Sigmoid colon (tissue), 7 donors: Measurements from ENCODE around the gene TOX2. TPM values are rescaled to one million over a fixed set of nuclear protein-coding genes. Genes with fewer than 3 reads are reported as not detected.

Experiments
- DNase-seq: peaks from one replicate; pipeline ENCODE4 v3.0.0-alpha.2; 2019
- H3K27ac ChIP-seq, 4 donors: fragments of 200-600 bp; sonication (generic); one replicate each; pipeline ENCODE4 v1.5.1; 2016 to 2019; ENCODE audit warnings: mild to moderate bottlenecking in 1 of 4
- H3K27me3 ChIP-seq, 3 donors: fragments of 200-600 bp; sonication (generic); one replicate each; pipeline ENCODE4 v1.5.1; 2019; ENCODE audit warnings: mild to moderate bottlenecking in 1 of 3
- H3K36me3 ChIP-seq, 4 donors: fragments of 200-600 bp; sonication (generic); one replicate each; pipeline ENCODE4 v1.5.1; 2016 to 2019
- H3K4me1 ChIP-seq, 4 donors: fragments of 200-600 bp; sonication (generic); one replicate each; pipeline ENCODE4 v1.5.1; 2017 to 2019
- H3K4me3 ChIP-seq, 4 donors: fragments of 200-600 bp; sonication (generic); one replicate each; pipeline ENCODE4 v1.5.1; 2017 to 2019; ENCODE audit warnings: mild to moderate bottlenecking in 2 of 4, moderate library complexity in 1 of 4
- H3K9me3 ChIP-seq, 4 donors: fragments of 200-600 bp in 3 of 4; sonication (generic) in 3 of 4; one replicate each; pipeline versions ENCODE4 v1.5.1 to v1.6.1; 2013 to 2019
- CTCF ChIP-seq, 4 experiments: fragments of 450-650 bp in 3 of 4; fragments of 200-600 bp in 1 of 4; IDR thresholded peaks; one replicate each; pipeline ENCODE4 v1.5.1; 2016 to 2019; ENCODE audit warnings: antibody characterized with exemption in 4 of 4, mild to moderate bottlenecking in 3 of 4, moderate library complexity in 2 of 4
- EP300 ChIP-seq, 4 donors: sonication (generic); formaldehyde crosslinking; IDR thresholded peaks; one replicate each; pipeline ENCODE4 v1.6.1; 2017; ENCODE audit warnings: antibody characterized with exemption in 4 of 4
- POLR2A ChIP-seq, 2 donors: fragments of 450-650 bp; IDR thresholded peaks; one replicate each; pipeline ENCODE4 v1.6.1; 2016; ENCODE audit warnings: antibody characterized with exemption in 2 of 2, mild to moderate bottlenecking in 2 of 2, moderate library complexity in 2 of 2
- POLR2AphosphoS5 ChIP-seq, 4 donors: sonication (generic); formaldehyde crosslinking; IDR thresholded peaks; one replicate each; pipeline ENCODE4 v1.6.1; 2017; ENCODE audit warnings: antibody characterized with exemption in 4 of 4
- WGBS, 2 donors: extraction: QIAGEN DNeasy Blood & Tissue Kit; methylation state at CpG; one replicate each; pipeline ENCODE4 v1.1.7; 2013; 5-methylcytosine and 5-hydroxymethylcytosine counted together
- intact Hi-C: fragments of 100-400 bp; cut with DNase I; formaldehyde crosslinking; loops from one replicate; pipeline ENCODE4 v1.15.1; 2023
- polyA plus RNA-seq, 3 donors: library from polyadenylated mRNA; stranded (reverse); fragments of 200-250 nt; gene quantifications; one replicate each; pipeline ENCODE4 v1.2.3, GENCODE V29; 2013
- total RNA-seq, 4 donors: library from RNA; depleted of rRNA; stranded (reverse); fragments of >200 nt; gene quantifications; one replicate each; pipeline ENCODE4 v1.1.0, GENCODE V29; 2016
- donor health status: healthy with polysubstance abuse.
- donor health status: Bipolar disorder and iron deficiency.
- donor health status: healthy.

TOX2 gene
- total and polyA plus RNA-seq, 7 donors, result 0.27 to 8.1 (median 1.7) TPM

- WGBS, 2 donors, result 89% methylated on average over 6 of the region's 6 CpGs
- Histone ChIP-seq H3K4me1 (peaks cover 0 to 6% (median 3%) of the 10 kb centered on the region in 4 donors), H3K9me3 (no peaks in the 10 kb centered on the region), H3K27me3 (no peaks in the 10 kb centered on the region), H3K4me3 (no peak overlapping the region), H3K27ac (no peak overlapping the region), H3K36me3 (no peaks in the 10 kb centered on the region)
- intact Hi-C loops, result no loop called here
- no peak for TF ChIP-seq CTCF (IDR thresholded peaks at IDR 0.05)
- no peak for TF ChIP-seq EP300 (IDR thresholded peaks at IDR 0.05)
- TF ChIP-seq POLR2AphosphoS5 (IDR thresholded peaks at IDR 0.05), result no peak
- TF ChIP-seq POLR2A (IDR thresholded peaks at IDR 0.05), result no peak
- DNase-seq, result no peak
Measured at GRCh38 chr20:43944653-43945235, 30.1 kb downstream of the TOX2 start.

GRCh38 chr20:43945391-43946205 lies 30.9 kb downstream of the TOX2 start:
- WGBS, 2 donors, result 85 to 91% methylated on average over 24 of the region's 24 CpGs
- no peak overlapping the region for H3K27ac ChIP-seq
- TF ChIP-seq POLR2AphosphoS5 (IDR thresholded peaks at IDR 0.05) (no peak), EP300 (IDR thresholded peaks at IDR 0.05) (no peak)
- no peak for DNase-seq
- H3K36me3 ChIP-seq, result no peaks in the 10 kb centered on the region
- intact Hi-C loops, result no loop called here
- H3K4me3 ChIP-seq, result no peak overlapping the region
- H3K9me3 ChIP-seq, result no peaks in the 10 kb centered on the region
- H3K4me1 ChIP-seq, result no peaks in the 10 kb centered on the region
- no peaks in the 10 kb centered on the region for H3K27me3 ChIP-seq

- 97% methylated on average over 2 of the region's 2 CpGs for WGBS, 2 donors
Measured at GRCh38 chr20:43946206-43946491, 31.5 kb downstream of the TOX2 start.

GRCh38 chr20:43946659-43947315 lies 32.1 kb downstream of the TOX2 start:
- 83 to 85% methylated on average over 9 of the region's 9 CpGs for WGBS, 2 donors

More at GRCh38 chr20:43946206-43946491, 31.5 kb downstream of the TOX2 start:
- DNase-seq, result no peak
- Histone ChIP-seq H3K27ac (no peak overlapping the region), H3K4me1 (no peaks in the 10 kb centered on the region), H3K27me3 (no peaks in the 10 kb centered on the region), H3K9me3 (no peaks in the 10 kb centered on the region), H3K36me3 (no peaks in the 10 kb centered on the region), H3K4me3 (no peak overlapping the region)
- TF ChIP-seq POLR2A (IDR thresholded peaks at IDR 0.05), result no peak
- no peak for TF ChIP-seq CTCF (IDR thresholded peaks at IDR 0.05)
- no peak for TF ChIP-seq EP300 (IDR thresholded peaks at IDR 0.05)
- no peak for TF ChIP-seq POLR2AphosphoS5 (IDR thresholded peaks at IDR 0.05)
- intact Hi-C loops, result no loop called here

More at GRCh38 chr20:43946659-43947315, 32.1 kb downstream of the TOX2 start:
- TF ChIP-seq POLR2A (IDR thresholded peaks at IDR 0.05) (no peak), POLR2AphosphoS5 (IDR thresholded peaks at IDR 0.05) (no peak), EP300 (IDR thresholded peaks at IDR 0.05) (no peak), CTCF (IDR thresholded peaks at IDR 0.05) (no peak)
- intact Hi-C loops, result no loop called here
- H3K27ac ChIP-seq, result no peak overlapping the region
- no peaks in the 10 kb centered on the region for H3K27me3 ChIP-seq
- H3K4me1 ChIP-seq, result no peaks in the 10 kb centered on the region
- H3K9me3 ChIP-seq, result no peaks in the 10 kb centered on the region
- no peak overlapping the region for H3K4me3 ChIP-seq
- no peaks in the 10 kb centered on the region for H3K36me3 ChIP-seq
- DNase-seq, result no peak
